Cardiac muscle cell (in vitro differentiated cells and primary cell): ENCODE measurements around the gene NUTM1. TPM values are rescaled to one million over a fixed set of nuclear protein-coding genes. Genes with fewer than 3 reads are reported as not detected.
A peak's percentile ranks its signal among the peaks of the same experiment; 100 is the strongest.

Experiments used
- DNase-seq, 2 donors: peaks; one replicate each; pipeline versions ENCODE4 v3.0.0 to v3.0.0-alpha.2; 2010 to 2017; ENCODE audit warnings: low read depth in 1 of 2, low spot score in 1 of 2
- H3K27ac ChIP-seq: fragments of 200-600 bp; sonication (generic); 2 replicates; pipeline ENCODE4 v1.5.1; 2016
- H3K27me3 ChIP-seq: fragments of 200-600 bp; sonication (generic); 2 replicates; pipeline ENCODE4 v1.6.0; 2016; ENCODE audit warnings: control low read depth
- H3K36me3 ChIP-seq: fragments of 200-600 bp; sonication (generic); 2 replicates; pipeline ENCODE4 v1.5.1; 2016; ENCODE audit warnings: control low read depth
- H3K4me1 ChIP-seq: fragments of 200-600 bp; sonication (generic); 2 replicates; pipeline ENCODE4 v1.8.1; 2017; ENCODE audit warnings: low read depth, mild to moderate bottlenecking, mixed run types
- H3K4me3 ChIP-seq: fragments of 200-600 bp; sonication (generic); 2 replicates; pipeline ENCODE4 v1.5.1; 2016; ENCODE audit warnings: mild to moderate bottlenecking
- H3K9me3 ChIP-seq: fragments of 200-600 bp; sonication (generic); 2 replicates; pipeline ENCODE4 v1.5.1; 2017; ENCODE audit warnings: low read depth, mild to moderate bottlenecking, control low read depth
- CTCF ChIP-seq: IDR thresholded peaks from 2 replicates; pipeline ENCODE4 v1.5.1; 2012; ENCODE audit warnings: low read depth, mild to moderate bottlenecking, low read length
- polyA plus RNA-seq: library from polyadenylated mRNA; unstranded; fragments of >200 nt; fragmentation: Nextera tagmentation; extraction: Ambion mirVana; gene quantifications from 2 replicates; pipeline ENCODE4 v1.2.1, GENCODE V29; 2016
- total RNA-seq: library from RNA; depleted of rRNA; stranded (reverse); fragments of >200 nt; gene quantifications from 2 replicates; pipeline ENCODE4 v1.2.3, GENCODE V29; 2016

Gene NUTM1
- total and polyA plus RNA-seq, 2 experiments from 2014 or later: 0.15 to 0.32 TPM

DNA sequence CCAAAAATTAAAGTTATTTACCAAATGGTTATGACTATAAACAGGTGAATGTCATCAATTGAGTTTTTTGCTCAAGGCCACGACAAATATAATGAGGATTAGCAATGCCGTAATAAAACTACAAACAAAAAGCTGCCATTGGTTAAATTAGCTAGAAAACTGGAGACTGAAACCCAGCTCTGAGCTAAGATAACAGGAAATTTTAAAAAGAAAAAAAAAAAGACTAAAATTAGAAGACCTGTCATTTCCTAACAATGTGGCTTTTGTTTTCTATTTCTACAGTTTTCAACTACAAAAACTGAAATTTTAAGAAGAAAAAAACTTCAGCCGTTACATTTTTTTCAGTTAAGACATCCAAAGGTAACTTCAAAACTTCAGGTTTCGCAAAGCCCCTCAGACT is 15.2 kb upstream of the NUTM1 start:
- peaks cover 18% of the 10 kb centered on the region for H3K4me1 ChIP-seq
- TF ChIP-seq CTCF: no peak
- H3K27ac ChIP-seq: no peak overlapping the region
- no peaks in the 10 kb centered on the region for H3K27me3 ChIP-seq
- DNase-seq: no peak
- H3K4me3 ChIP-seq: no peak overlapping the region
- no peaks in the 10 kb centered on the region for H3K36me3 ChIP-seq
- no peaks in the 10 kb centered on the region for H3K9me3 ChIP-seq

DNA sequence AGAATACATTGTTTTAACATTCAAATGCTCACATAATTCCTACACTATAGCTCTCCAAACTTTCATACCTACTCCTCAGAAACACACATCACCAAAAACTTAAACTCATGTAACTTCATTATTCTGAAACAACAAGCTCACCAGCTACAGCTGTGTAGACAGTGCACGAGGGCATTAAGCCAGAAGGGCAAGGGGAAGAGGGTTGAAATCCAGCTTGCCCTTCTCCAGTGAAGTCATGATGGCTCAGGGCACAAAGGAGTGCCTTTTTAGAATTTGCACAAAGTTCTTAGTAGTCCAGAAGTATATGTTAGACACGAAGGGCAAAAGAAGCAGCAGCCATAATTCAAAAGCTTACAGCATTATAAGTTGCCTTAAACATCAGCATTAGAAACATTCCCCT is 14.1 kb upstream of the NUTM1 start:
- Histone ChIP-seq H3K9me3 (no peaks in the 10 kb centered on the region), H3K4me3 (no peak overlapping the region), H3K36me3 (no peaks in the 10 kb centered on the region), H3K27me3 (no peaks in the 10 kb centered on the region), H3K27ac (no peak overlapping the region), H3K4me1 (peaks cover 19% of the 10 kb centered on the region)
- no peak for TF ChIP-seq CTCF
- no peak for DNase-seq

DNA sequence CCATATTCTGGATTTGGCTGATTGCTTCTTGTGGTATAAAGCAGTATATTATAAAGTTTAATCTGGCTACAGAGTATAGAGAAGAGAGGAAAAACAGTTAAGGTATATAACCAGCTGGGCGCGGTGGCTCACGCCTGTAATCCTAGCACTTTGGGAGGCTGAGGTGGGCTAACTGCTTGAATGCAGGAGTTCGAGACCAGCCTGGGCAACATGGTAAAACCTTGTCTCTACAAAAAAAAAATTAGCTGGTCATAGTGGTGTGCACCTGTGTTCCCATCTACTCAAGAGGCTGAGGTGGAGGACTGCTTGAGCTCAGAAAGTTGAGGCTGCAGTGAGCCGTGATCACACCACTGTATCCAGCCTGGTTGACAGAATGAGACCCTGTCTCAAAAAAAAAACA is 12.8 kb upstream of the NUTM1 start:
- no peak for TF ChIP-seq CTCF
- H3K27me3 ChIP-seq: no peaks in the 10 kb centered on the region

DNA sequence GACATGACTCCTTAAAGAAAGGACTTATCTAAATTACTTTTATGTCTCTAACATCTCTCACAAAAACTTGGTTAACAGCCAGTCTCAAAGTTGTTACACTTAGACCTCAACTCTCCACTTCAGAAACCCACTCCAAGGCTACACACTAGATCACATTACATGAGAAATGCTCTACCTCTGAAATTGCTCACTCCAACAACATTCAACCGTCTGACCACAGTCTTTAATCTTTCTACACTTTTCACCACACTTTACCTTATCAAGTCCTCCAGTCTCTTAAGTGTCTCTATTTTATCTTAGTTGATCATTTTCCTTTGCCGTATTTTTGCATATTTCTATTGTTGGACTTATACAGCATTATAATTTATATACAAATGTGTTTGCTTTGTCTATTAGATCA is 11.3 kb upstream of the NUTM1 start:
- Histone ChIP-seq H3K27me3 (no peaks in the 10 kb centered on the region), H3K27ac (peak overlapping the region; percentile 65), H3K9me3 (no peaks in the 10 kb centered on the region), H3K4me1 (peaks cover 38% of the 10 kb centered on the region), H3K36me3 (no peaks in the 10 kb centered on the region), H3K4me3 (no peak overlapping the region)
- peak in 1 of 2 donors; percentile 56 for DNase-seq
- no peak for TF ChIP-seq CTCF

More for the DNA sequence above, 12.8 kb upstream of the NUTM1 start:
- DNase-seq: no peak
- Histone ChIP-seq H3K27ac (no peak overlapping the region), H3K36me3 (no peaks in the 10 kb centered on the region), H3K4me3 (no peak overlapping the region), H3K4me1 (peaks cover 31% of the 10 kb centered on the region), H3K9me3 (no peaks in the 10 kb centered on the region)

GRCh38 chr15:34332553-34333120 is 10.5 kb upstream of the NUTM1 start:
- H3K4me1 ChIP-seq: peaks cover 40% of the 10 kb centered on the region
- no peak overlapping the region for H3K4me3 ChIP-seq
- H3K27me3 ChIP-seq: no peaks in the 10 kb centered on the region
- H3K27ac ChIP-seq: peak overlapping the region; percentile 65
- H3K36me3 ChIP-seq: no peaks in the 10 kb centered on the region
- H3K9me3 ChIP-seq: no peaks in the 10 kb centered on the region
- no peak for DNase-seq
- TF ChIP-seq CTCF: no peak
